ENCODE results near the gene SIL1. TPM values are rescaled to one million over a fixed set of nuclear protein-coding genes. Genes with fewer than 3 reads are reported as not detected.
"Not testable (repeated sequence)": the region's sequence is repeated elsewhere in the genome, so short reads cannot be mapped to it uniquely, and the experiment has no call there.

SIL1 gene
- total RNA-seq, 2 donors from 2014 or later = 42.8 to 55.1 TPM

- intact Hi-C loops (cut with DNase I) = no loop called here
Observed at GRCh38 chr5:139207297-139208000, 9.3 kb upstream of the SIL1 start.

GRCh38 chr5:139205586-139205985, 7.4 kb upstream of the SIL1 start:
- DNase-seq (ENCODE audit: low spot score) = no peak
- intact Hi-C loops (cut with DNase I) = no loop called here

More at GRCh38 chr5:139207297-139208000, 9.3 kb upstream of the SIL1 start:
- DNase-seq (ENCODE audit: low spot score) = no peak

GRCh38 chr5:139205124-139205523, 7.0 kb upstream of the SIL1 start:
- intact Hi-C loops (cut with DNase I) = no loop called here

GRCh38 chr5:139204196-139204595, 6.0 kb upstream of the SIL1 start:
- intact Hi-C loops (cut with DNase I) = no loop called here
- no peak for DNase-seq (ENCODE audit: low spot score)

More at GRCh38 chr5:139205124-139205523, 7.0 kb upstream of the SIL1 start:
- DNase-seq (ENCODE audit: low spot score) = no peak

- intact Hi-C loops (cut with DNase I) = no loop called here
- DNase-seq (ENCODE audit: low spot score) = no peak
Observed at GRCh38 chr5:139199321-139199720, 1.2 kb upstream of the SIL1 start.

- DNase-seq (ENCODE audit: low spot score) = no peak
- intact Hi-C loops (cut with DNase I) = no loop called here
Observed at GRCh38 chr5:139196296-139196956, 1.7 kb downstream of the SIL1 start.

GRCh38 chr5:139194486-139194885, 3.7 kb downstream of the SIL1 start:
- no peak for DNase-seq (ENCODE audit: low spot score)
- intact Hi-C loops (cut with DNase I) = loop anchor here in 1 of 2 donors (5.0 kb wide), 1 partner anchor 42 kb away; no protein-coding TSS in a partner anchor

GRCh38 chr5:139193928-139194327, 4.2 kb downstream of the SIL1 start:
- intact Hi-C loops (cut with DNase I) = loop anchor here in 1 of 2 donors (5.0 kb wide), 1 partner anchor 42 kb away; no protein-coding TSS in a partner anchor
- no peak for DNase-seq (ENCODE audit: low spot score)

- DNase-seq (ENCODE audit: low spot score) = not testable (repeated sequence)
- intact Hi-C loops (cut with DNase I) = loop anchor here in 1 of 2 donors (5.0 kb wide), 1 partner anchor 41 kb away; no protein-coding TSS in a partner anchor
Observed at GRCh38 chr5:139192906-139193305, 5.3 kb downstream of the SIL1 start.

- not testable (repeated sequence) for DNase-seq (ENCODE audit: low spot score)
- intact Hi-C loops (cut with DNase I) = loop anchor here in 1 of 2 donors (5.0 kb wide), 1 partner anchor 40 kb away; no protein-coding TSS in a partner anchor
Observed at GRCh38 chr5:139191954-139192353, 6.2 kb downstream of the SIL1 start.

GRCh38 chr5:139190125-139190524, 8.0 kb downstream of the SIL1 start:
- intact Hi-C loops (cut with DNase I) = loop anchor here in 1 of 2 donors (5.0 kb wide), 1 partner anchor 38 kb away; no protein-coding TSS in a partner anchor
- no peak for DNase-seq (ENCODE audit: low spot score)

- no peak for DNase-seq (ENCODE audit: low spot score)
- intact Hi-C loops (cut with DNase I) = no loop called here
Observed at GRCh38 chr5:139188558-139189270, 9.5 kb downstream of the SIL1 start.

GRCh38 chr5:139186752-139187326, 11.3 kb downstream of the SIL1 start:
- DNase-seq (ENCODE audit: low spot score) = no peak
- intact Hi-C loops (cut with DNase I) = no loop called here

- no peak for DNase-seq (ENCODE audit: low spot score)
- intact Hi-C loops (cut with DNase I) = no loop called here
Observed at GRCh38 chr5:139186261-139186660, 11.9 kb downstream of the SIL1 start.

- intact Hi-C loops (cut with DNase I) = no loop called here
- no peak for DNase-seq (ENCODE audit: low spot score)
Observed at GRCh38 chr5:139185589-139185988, 12.6 kb downstream of the SIL1 start.

GRCh38 chr5:139183502-139183901, 14.7 kb downstream of the SIL1 start:
- DNase-seq (ENCODE audit: low spot score) = no peak
- intact Hi-C loops (cut with DNase I) = no loop called here

GRCh38 chr5:139182528-139183296, 15.5 kb downstream of the SIL1 start:
- no peak for DNase-seq (ENCODE audit: low spot score)
- intact Hi-C loops (cut with DNase I) = no loop called here

- DNase-seq (ENCODE audit: low spot score) = no peak
- intact Hi-C loops (cut with DNase I) = no loop called here
Observed at GRCh38 chr5:139181835-139182452, 16.2 kb downstream of the SIL1 start.
